G401.6 (cell line): ENCODE measurements around the gene FDX1.

Experiments used
- FAIRE-seq: peaks from 2 replicates; lab custom pipeline; 2012; peaks lifted over from hg19 to GRCh38; lab: Jason Lieb, UNC

FDX1 gene

GRCh38 chr11:110469127-110469526, 39.4 kb downstream of the FDX1 start:
- no peak for FAIRE-seq

- FAIRE-seq, result no peak
Measured at GRCh38 chr11:110470716-110471115, 41.0 kb downstream of the FDX1 start.

- FAIRE-seq, result no peak
Measured at GRCh38 chr11:110471371-110471770, 41.6 kb downstream of the FDX1 start.

- no peak for FAIRE-seq
Measured at GRCh38 chr11:110472858-110473257, 43.1 kb downstream of the FDX1 start.

- FAIRE-seq, result no peak
Measured at GRCh38 chr11:110473706-110474105, 44.0 kb downstream of the FDX1 start.

- FAIRE-seq, result no peak
Measured at GRCh38 chr11:110474578-110474977, 44.8 kb downstream of the FDX1 start.

- FAIRE-seq, result no peak
Measured at GRCh38 chr11:110475671-110476070, 45.9 kb downstream of the FDX1 start.

- FAIRE-seq, result no peak
Measured at GRCh38 chr11:110478410-110478809, 48.7 kb downstream of the FDX1 start.

GRCh38 chr11:110479108-110480101, 49.7 kb downstream of the FDX1 start:
- FAIRE-seq, result no peak

GRCh38 chr11:110481523-110481922, 51.8 kb downstream of the FDX1 start:
- no peak for FAIRE-seq

- no peak for FAIRE-seq
Measured at GRCh38 chr11:110486156-110486555, 56.4 kb downstream of the FDX1 start.

GRCh38 chr11:110488446-110488845, 58.7 kb downstream of the FDX1 start:
- no peak for FAIRE-seq

GRCh38 chr11:110490886-110491285, 61.1 kb downstream of the FDX1 start:
- FAIRE-seq, result no peak

GRCh38 chr11:110491577-110492320, 62.0 kb downstream of the FDX1 start:
- no peak for FAIRE-seq

GRCh38 chr11:110492321-110492685, 62.6 kb downstream of the FDX1 start:
- FAIRE-seq, result no peak

GRCh38 chr11:110493346-110493745, 63.6 kb downstream of the FDX1 start:
- FAIRE-seq, result no peak

- FAIRE-seq, result no peak
Measured at GRCh38 chr11:110497231-110497978, 67.7 kb downstream of the FDX1 start.

- no peak for FAIRE-seq
Measured at GRCh38 chr11:110501428-110501827, 71.7 kb downstream of the FDX1 start.

- FAIRE-seq, result no peak
Measured at GRCh38 chr11:110505528-110506284, 76.0 kb downstream of the FDX1 start.

- no peak for FAIRE-seq
Measured at GRCh38 chr11:110507328-110507727, 77.6 kb downstream of the FDX1 start.

- FAIRE-seq, result no peak
Measured at GRCh38 chr11:110508786-110509185, 79.0 kb downstream of the FDX1 start.

- no peak for FAIRE-seq
Measured at GRCh38 chr11:110509472-110509871, 79.7 kb downstream of the FDX1 start.
